K562 (cell line): ENCODE measurements around the gene MPND. TPM values are rescaled to one million over a fixed set of nuclear protein-coding genes. Genes with fewer than 3 reads are reported as not detected.

ENCODE experiments used
- ATAC-seq: fragments of 200-7000 bp; cut with Tn5 transposase; 3 replicates; pipeline ENCODE4 v1.9.1; 2020; ENCODE audit warnings: moderate library complexity
- BruUV-seq: library from RNA; stranded (reverse); fragments of 400-500 nt; replicated peaks from 2 replicates; lab custom pipeline; 2021; lab: Mats Ljungman, UMichigan
- CTCF ChIA-PET: fragments of 300-600 bp; formaldehyde crosslinking; extraction: SDS; loops from one replicate; lab custom pipeline; 2021; ENCODE audit warnings: low intra/inter-chr PET ratio; lab: Yijun Ruan, JAX
- POLR2A ChIA-PET: fragments of 300-600, 350-650 bp; sonication (Branson Sonifier 250); formaldehyde crosslinking; extraction: SDS; loops from one replicate; lab custom pipeline; 2021; ENCODE audit warnings: antibody characterized with exemption, inconsistent platforms; lab: Yijun Ruan, JAX
- DNase-seq, 4 experiments: peaks; one replicate each; pipeline versions ENCODE4 v3.0.0 to v3.0.0-alpha.2; 2011 to 2018; ENCODE audit warnings: low spot score in 3 of 4, mixed read lengths in 3 of 4; ENCODE audit errors: extremely low read depth in 1 of 4
- FAIRE-seq: peaks from 2 replicates; lab custom pipeline; 2011; peaks lifted over from hg19 to GRCh38; lab: Jason Lieb, UNC
- H2AFZ ChIP-seq: 2 replicates; pipeline ENCODE4 v1.6.0; 2011; ENCODE audit warnings: low read depth, low read length, control low read depth, inconsistent platforms
- H3K27ac ChIP-seq: fragments of 200-600 bp; 3 replicates; pipeline ENCODE4 v1.8.0; 2011; ENCODE audit warnings: low read depth, mild to moderate bottlenecking, control low read depth, inconsistent platforms, low read length, moderate library complexity, mixed read lengths; ENCODE audit errors: extremely low read depth
- H3K27me3 ChIP-seq, 2 experiments: fragments of 300-600 bp in 1 of 2; 2 replicates in 1 of 2; 3 replicates in 1 of 2; pipeline versions ENCODE4 v1.6.0 to v1.8.0; 2011; ENCODE audit warnings: inconsistent platforms in 2 of 2, low read length in 2 of 2, mild to moderate bottlenecking in 1 of 2, mixed read lengths in 1 of 2, moderate library complexity in 1 of 2; ENCODE audit not compliant: control insufficient read depth in 2 of 2, insufficient read depth in 2 of 2
- H3K36me3 ChIP-seq: fragments of 300-600 bp; 3 replicates; pipeline ENCODE4 v1.8.0; 2011; ENCODE audit warnings: mild to moderate bottlenecking, low read length, inconsistent platforms; ENCODE audit not compliant: control insufficient read depth, insufficient read depth
- H3K4me1 ChIP-seq, 2 experiments: fragments of 200-600 bp in 1 of 2; replicated peaks in 1 of 2; 2 replicates in 1 of 2; 3 replicates in 1 of 2; pipeline versions ENCODE4 v1.5.1 to v1.8.0; 2011; ENCODE audit warnings: inconsistent platforms in 2 of 2, low read length in 2 of 2, mild to moderate bottlenecking in 1 of 2, mixed read lengths in 1 of 2, moderate library complexity in 1 of 2; ENCODE audit not compliant: control insufficient read depth in 2 of 2, insufficient read depth in 2 of 2
- H3K4me2 ChIP-seq: 2 replicates; pipeline ENCODE4 v1.6.1; 2011; ENCODE audit warnings: low read length, control low read depth, inconsistent platforms, mixed read lengths; ENCODE audit not compliant: insufficient read depth
- H3K4me3 ChIP-seq: fragments of 200-600 bp; sonication (generic), shearing (Covaris generic); 2 replicates; pipeline ENCODE4 v1.5.1; 2016; ENCODE audit warnings: control low read depth, inconsistent platforms
- H3K79me2 ChIP-seq: fragments of 200-600 bp; 3 replicates; pipeline ENCODE4 v1.8.0; 2011; ENCODE audit warnings: low read length, inconsistent platforms; ENCODE audit not compliant: control insufficient read depth, insufficient read depth
- H3K9ac ChIP-seq, 2 experiments: 2 replicates each; pipeline versions ENCODE4 v1.6.0 to v1.6.1; 2011; ENCODE audit warnings: low read depth in 2 of 2, low read length in 2 of 2, control low read depth in 1 of 2, inconsistent platforms in 1 of 2, mild to moderate bottlenecking in 1 of 2, mixed read lengths in 1 of 2; ENCODE audit not compliant: insufficient read depth in 1 of 2
- H3K9me1 ChIP-seq: one replicate; pipeline ENCODE4 v1.6.0; 2011; ENCODE audit warnings: inconsistent platforms, mild to moderate bottlenecking, low read length, moderate library complexity; ENCODE audit not compliant: control insufficient read depth, insufficient read depth
- H3K9me3 ChIP-seq: replicated peaks from 2 replicates; pipeline ENCODE4 v1.5.1; 2011; ENCODE audit warnings: low read depth, low read length, inconsistent platforms; ENCODE audit not compliant: control insufficient read depth, insufficient read depth
- H4K20me1 ChIP-seq: replicated peaks from 2 replicates; pipeline ENCODE4 v1.6.1; 2011; ENCODE audit warnings: low read length, inconsistent platforms, mixed read lengths; ENCODE audit not compliant: control insufficient read depth, insufficient read depth
- CBFA2T3 ChIP-seq: fragments of 450-650 bp; IDR thresholded peaks from 2 replicates; pipeline ENCODE4 v1.6.1; 2017
- L3MBTL2 ChIP-seq: fragments of 450-650 bp; IDR thresholded peaks from 2 replicates; pipeline ENCODE4 v1.6.1; 2016; ENCODE audit warnings: mild to moderate bottlenecking, moderate library complexity
- RUNX1 ChIP-seq: sonication (generic); IDR thresholded peaks from 2 replicates; pipeline ENCODE4 v1.6.1; 2016; ENCODE audit warnings: antibody characterized with exemption, low read depth
- ZBTB7A ChIP-seq: IDR thresholded peaks from 2 replicates; pipeline ENCODE4 v1.6.1; 2011; ENCODE audit warnings: low read depth, mild to moderate bottlenecking, low read length, moderate library complexity, borderline replicate concordance; ENCODE audit not compliant: control insufficient read depth
- WGBS: fragments of 100-300 bp; shearing (Covaris generic); methylation state at CpG from one replicate; pipeline ENCODE4 v1.1.6; 2016; ENCODE audit warnings: low coverage, mixed read lengths; ENCODE audit not compliant: insufficient coverage; ENCODE audit errors: missing lambda C conversion rate; 5-methylcytosine and 5-hydroxymethylcytosine counted together
- in situ Hi-C: fragments of 300-500 bp; cut with MboI; formaldehyde crosslinking; loops from 4 replicates; pipeline ENCODE4 v1.15.0; 2018; ENCODE audit warnings: inconsistent platforms, mixed read lengths
- intact Hi-C: fragments of 100-400 bp; cut with micrococcal nuclease; formaldehyde crosslinking; loops from 2 replicates; pipeline ENCODE4 v1.14.2; 2022
- polyA plus RNA-seq, 8 experiments: library from polyadenylated mRNA; depleted of rRNA in 4 of 8; stranded (reverse) in 5 of 8; unstranded in 3 of 8; fragments of >200 nt; fragmentation: Nextera tagmentation in 2 of 8; fragmentation: Illumina TruSeq in 1 of 8; extraction: Ambion mirVana in 2 of 8; extraction: Trizol in 1 of 8; gene quantifications; 2 replicates each; pipeline versions ENCODE4 v1.2.1 to v1.2.3, GENCODE V29; 2011 to 2014; ENCODE audit warnings: inconsistent platforms in 1 of 8, missing spikeins in 1 of 8
- total RNA-seq, 7 experiments: library from RNA; depleted of rRNA in 6 of 7; stranded (reverse); fragments of >200 nt in 6 of 7; fragmentation: Illumina TruSeq in 2 of 7; extraction: Trizol in 2 of 7; gene quantifications; 2 replicates each; pipeline versions ENCODE4 v1.2.1 to v1.2.3, GENCODE V29; 2011 to 2021; ENCODE audit warnings: low replicate concordance in 1 of 7
- TF ChIP-seq, protein P1 (sequence below), 2 experiments: IDR thresholded peaks; 2 replicates each; pipeline ENCODE4 v1.6.1; 2011; ENCODE audit warnings: borderline replicate concordance in 1 of 2, control low read depth in 1 of 2, low read depth in 1 of 2, low read length in 1 of 2, mild to moderate bottlenecking in 1 of 2, mixed read lengths in 1 of 2, moderate library complexity in 1 of 2; ENCODE audit not compliant: insufficient read depth in 1 of 2, insufficient read length in 1 of 2, poor library complexity in 1 of 2, severe bottlenecking in 1 of 2; ENCODE audit errors: extremely low read depth in 1 of 2
- TF ChIP-seq, protein P2 (sequence below): sonication (generic); formaldehyde crosslinking; IDR thresholded peaks from 2 replicates; pipeline ENCODE4 v1.8.1; 2023; ENCODE audit warnings: mild to moderate bottlenecking, missing genetic modification reagents
- TF ChIP-seq, protein P3 (sequence below): sonication (generic); formaldehyde crosslinking; IDR thresholded peaks from 2 replicates; pipeline ENCODE4 v1.8.0; 2022; ENCODE audit warnings: missing genetic modification reagents, mild to moderate bottlenecking, moderate library complexity, borderline replicate concordance

The MPND gene
- total and polyA plus RNA-seq, 9 of the 15 experiments (the other 6 are each of a cell fraction or from before 2014, with no cell fraction given): 0.25 to 14.0 (median 3.9) TPM

DNA sequence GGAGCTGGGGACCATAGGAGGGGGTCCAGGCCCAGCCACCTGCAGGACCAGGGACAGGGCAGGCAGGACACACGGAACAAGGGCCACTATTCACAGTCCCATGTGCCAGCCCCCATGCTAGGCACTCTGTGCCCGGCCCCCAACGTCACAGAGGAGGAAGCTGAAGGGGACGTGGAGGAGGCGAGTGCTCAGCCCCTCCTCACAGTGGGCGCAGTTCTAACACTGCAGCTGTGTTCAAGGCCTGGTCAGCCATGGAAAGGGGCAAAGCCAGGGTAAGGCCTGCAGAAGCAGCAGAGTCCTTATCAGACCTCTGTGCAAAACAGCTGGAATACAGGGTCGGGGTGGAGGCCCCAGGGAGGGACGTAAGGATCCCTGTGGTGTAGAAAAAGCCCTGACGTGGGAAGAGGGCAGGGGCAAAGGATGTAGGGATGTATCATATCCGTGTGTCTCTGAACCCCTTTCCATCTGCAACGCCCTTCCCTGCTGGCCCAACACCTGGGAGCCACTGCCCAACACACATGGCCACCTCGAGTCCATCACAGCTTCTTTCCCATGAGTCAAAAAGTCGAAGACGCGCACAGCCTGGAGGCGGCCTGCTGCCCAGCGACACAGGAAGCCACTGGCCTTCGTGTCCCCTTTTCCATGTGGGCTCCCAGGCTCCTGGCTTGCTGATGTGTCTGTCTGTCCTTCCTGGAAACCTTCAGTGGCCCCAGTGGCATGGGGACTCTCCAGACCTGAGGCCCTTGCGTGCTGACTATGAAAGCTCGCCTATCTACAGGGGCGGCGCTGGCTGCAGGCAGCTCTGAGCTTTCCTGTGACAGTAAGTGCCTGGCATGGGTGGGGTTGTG is 29.0 kb downstream of the MPND start:
- H3K9me1 ChIP-seq: no peaks in the 10 kb centered on the region
- H3K4me1 ChIP-seq: peaks cover 77 to 97% of the 10 kb centered on the region in 2 experiments
- peaks cover 50% of the 10 kb centered on the region; the same call in 2 of the 3 replicates for H3K36me3 ChIP-seq
- H3K27ac ChIP-seq: peak overlapping the region; percentile 57
- in situ Hi-C loops: no loop called here
- no peaks in the 10 kb centered on the region for H3K9me3 ChIP-seq
- ATAC-seq (no peak), DNase-seq (peak in 3 of 4 experiments; percentile 48 to 55 (median 55)), FAIRE-seq (no peak)
- peaks cover 8% of the 10 kb centered on the region for H4K20me1 ChIP-seq
- H3K27me3 ChIP-seq: no peaks in the 10 kb centered on the region
- H2AFZ ChIP-seq: no peak overlapping the region
- intact Hi-C loops: no loop called here
- CTCF ChIA-PET: no interaction called here
- H3K4me2 ChIP-seq: peak overlapping the region; percentile 30; the same call in 1 of the 2 replicates
- POLR2A ChIA-PET: interaction anchor here (0.5 to 1.2 kb wide), 8 partner anchors 9 to 508 kb away, joined by 3 to 6 read pairs (median 4); no protein-coding TSS in a partner anchor
- BruUV-seq: no TSS peak
- no peak overlapping the region for H3K4me3 ChIP-seq
- WGBS: 67% methylated on average over 21 of the region's 22 CpGs
- H3K9ac ChIP-seq: peak overlapping the region; percentile 19 to 94; a peak in 3 of 4 replicates
- peaks cover 93% of the 10 kb centered on the region for H3K79me2 ChIP-seq
- TF ChIP-seq RUNX1 (no peak), CBFA2T3 (peak; percentile 15; the same call in 1 of the 2 replicates), L3MBTL2 (0 out of 2 replicates have a peak, but pooled peaks have one; percentile 15), ZBTB7A (peak; percentile 37; the same call in 1 of the 2 replicates)
- TF ChIP-seq, protein P1, sequence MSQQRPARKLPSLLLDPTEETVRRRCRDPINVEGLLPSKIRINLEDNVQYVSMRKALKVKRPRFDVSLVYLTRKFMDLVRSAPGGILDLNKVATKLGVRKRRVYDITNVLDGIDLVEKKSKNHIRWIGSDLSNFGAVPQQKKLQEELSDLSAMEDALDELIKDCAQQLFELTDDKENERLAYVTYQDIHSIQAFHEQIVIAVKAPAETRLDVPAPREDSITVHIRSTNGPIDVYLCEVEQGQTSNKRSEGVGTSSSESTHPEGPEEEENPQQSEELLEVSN (IDR thresholded peaks at IDR 0.05; ENCODE audit: borderline replicate concordance in 1 of 2, extremely low read depth in 1 of 2, insufficient read depth in 1 of 2, insufficient read length in 1 of 2, low read depth in 1 of 2, low read length in 1 of 2, poor library complexity in 1 of 2, severe bottlenecking in 1 of 2): peak; percentile 12 to 17
- TF ChIP-seq, protein P2, sequence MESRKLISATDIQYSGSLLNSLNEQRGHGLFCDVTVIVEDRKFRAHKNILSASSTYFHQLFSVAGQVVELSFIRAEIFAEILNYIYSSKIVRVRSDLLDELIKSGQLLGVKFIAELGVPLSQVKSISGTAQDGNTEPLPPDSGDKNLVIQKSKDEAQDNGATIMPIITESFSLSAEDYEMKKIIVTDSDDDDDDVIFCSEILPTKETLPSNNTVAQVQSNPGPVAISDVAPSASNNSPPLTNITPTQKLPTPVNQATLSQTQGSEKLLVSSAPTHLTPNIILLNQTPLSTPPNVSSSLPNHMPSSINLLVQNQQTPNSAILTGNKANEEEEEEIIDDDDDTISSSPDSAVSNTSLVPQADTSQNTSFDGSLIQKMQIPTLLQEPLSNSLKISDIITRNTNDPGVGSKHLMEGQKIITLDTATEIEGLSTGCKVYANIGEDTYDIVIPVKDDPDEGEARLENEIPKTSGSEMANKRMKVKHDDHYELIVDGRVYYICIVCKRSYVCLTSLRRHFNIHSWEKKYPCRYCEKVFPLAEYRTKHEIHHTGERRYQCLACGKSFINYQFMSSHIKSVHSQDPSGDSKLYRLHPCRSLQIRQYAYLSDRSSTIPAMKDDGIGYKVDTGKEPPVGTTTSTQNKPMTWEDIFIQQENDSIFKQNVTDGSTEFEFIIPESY: peak; percentile 80
- TF ChIP-seq, protein P3, sequence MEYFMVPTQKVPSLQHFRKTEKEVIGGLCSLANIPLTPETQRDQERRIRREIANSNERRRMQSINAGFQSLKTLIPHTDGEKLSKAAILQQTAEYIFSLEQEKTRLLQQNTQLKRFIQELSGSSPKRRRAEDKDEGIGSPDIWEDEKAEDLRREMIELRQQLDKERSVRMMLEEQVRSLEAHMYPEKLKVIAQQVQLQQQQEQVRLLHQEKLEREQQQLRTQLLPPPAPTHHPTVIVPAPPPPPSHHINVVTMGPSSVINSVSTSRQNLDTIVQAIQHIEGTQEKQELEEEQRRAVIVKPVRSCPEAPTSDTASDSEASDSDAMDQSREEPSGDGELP (CRISPR knock-in tag): peak; percentile 88
